Measurements from ENCODE around the gene RRM2.

DNA sequence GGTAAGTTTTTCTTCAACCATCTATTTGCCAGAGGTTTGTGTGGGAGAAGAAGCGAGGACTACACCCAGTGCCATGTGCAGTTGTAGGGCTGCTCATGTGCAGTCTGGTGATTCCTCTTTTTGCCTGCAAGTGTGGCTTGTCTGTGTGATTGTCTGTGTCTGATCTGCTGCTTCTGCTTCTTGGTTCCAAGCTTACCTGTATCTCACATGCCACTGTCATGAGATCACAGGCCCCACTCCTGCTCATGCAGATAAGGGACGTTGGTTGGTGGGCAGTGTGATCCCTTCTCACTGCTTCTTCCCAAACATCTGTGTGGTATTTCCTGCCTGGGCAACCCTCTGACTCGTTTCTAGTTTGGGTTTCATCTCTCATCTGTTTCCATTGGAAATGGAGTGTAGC is 27.1 kb downstream of the RRM2 start:
- TF ChIP-seq, protein P1, sequence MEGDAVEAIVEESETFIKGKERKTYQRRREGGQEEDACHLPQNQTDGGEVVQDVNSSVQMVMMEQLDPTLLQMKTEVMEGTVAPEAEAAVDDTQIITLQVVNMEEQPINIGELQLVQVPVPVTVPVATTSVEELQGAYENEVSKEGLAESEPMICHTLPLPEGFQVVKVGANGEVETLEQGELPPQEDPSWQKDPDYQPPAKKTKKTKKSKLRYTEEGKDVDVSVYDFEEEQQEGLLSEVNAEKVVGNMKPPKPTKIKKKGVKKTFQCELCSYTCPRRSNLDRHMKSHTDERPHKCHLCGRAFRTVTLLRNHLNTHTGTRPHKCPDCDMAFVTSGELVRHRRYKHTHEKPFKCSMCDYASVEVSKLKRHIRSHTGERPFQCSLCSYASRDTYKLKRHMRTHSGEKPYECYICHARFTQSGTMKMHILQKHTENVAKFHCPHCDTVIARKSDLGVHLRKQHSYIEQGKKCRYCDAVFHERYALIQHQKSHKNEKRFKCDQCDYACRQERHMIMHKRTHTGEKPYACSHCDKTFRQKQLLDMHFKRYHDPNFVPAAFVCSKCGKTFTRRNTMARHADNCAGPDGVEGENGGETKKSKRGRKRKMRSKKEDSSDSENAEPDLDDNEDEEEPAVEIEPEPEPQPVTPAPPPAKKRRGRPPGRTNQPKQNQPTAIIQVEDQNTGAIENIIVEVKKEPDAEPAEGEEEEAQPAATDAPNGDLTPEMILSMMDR (IDR thresholded peaks at IDR 0.05; ENCODE audit: borderline replicate concordance, extremely low read depth, low read length, poor library complexity, severe bottlenecking): no peak
- no peak for TF ChIP-seq EZH2 (IDR thresholded peaks at IDR 0.05; ENCODE audit: borderline replicate concordance, low read depth, low read length, severe bottlenecking)
